ENCODE data around the gene HPCAL4. TPM values are rescaled to one million over a fixed set of nuclear protein-coding genes. Genes with fewer than 3 reads are reported as not detected.

Gene HPCAL4
- polyA plus RNA-seq, 1 experiment: not detected

GRCh38 chr1:39628807-39629350 lies 62.4 kb downstream of the HPCAL4 start:
- Histone ChIP-seq H3K36me3 (ENCODE audit: control insufficient read depth, insufficient read depth, low read length) (no peaks in the 10 kb centered on the region), H3K27me3 (ENCODE audit: control insufficient read depth, insufficient read depth, low read length) (peaks cover 7% of the 10 kb centered on the region; the same call in 1 of the 2 replicates), H3K4me3 (ENCODE audit: low read depth, low read length) (no peak overlapping the region)
- no peak for DNase-seq (ENCODE audit: low read depth)
- ChIA-PET CTCF (interaction anchor here (1.3 kb wide), 1 partner anchor 24 kb away, joined by 7 read pairs; no protein-coding TSS in a partner anchor), POLR2A (no interaction called here)
- TF ChIP-seq CTCF (IDR thresholded peaks at IDR 0.05; ENCODE audit: insufficient read depth, low read depth, low read length): no peak

Small RNAs within 50 kb of the gene (small RNA-seq; reads per million reads assigned to genes)
- not detected for gene RNU7-121P (ENCODE audit: insufficient read length, low read depth, low replicate concordance)

Other genes starting within 250 kb of the HPCAL4 start
- 0.05 TPM in 1 of 2 replicates, not detected in the other for gene BMP8A, start 199.8 kb downstream of the HPCAL4 start, polyA plus RNA-seq (2011; rRNA removed)
- 62.2 and 69.4 TPM in 2 replicates for gene PABPC4, start 114.6 kb downstream of the HPCAL4 start, polyA plus RNA-seq (2011; rRNA removed)
- 0.16 and 0.50 TPM in 2 replicates for gene HEYL, start 51.8 kb downstream of the HPCAL4 start, polyA plus RNA-seq (2011; rRNA removed)
- not detected in 2 replicates for gene NT5C1A, start 19.3 kb downstream of the HPCAL4 start, polyA plus RNA-seq (2011; rRNA removed)
- 66.1 and 89.6 TPM in 2 replicates for gene PPIE, start 47.4 kb upstream of the HPCAL4 start, polyA plus RNA-seq (2011; rRNA removed)
- gene OXCT2, start 79.9 kb upstream of the HPCAL4 start, polyA plus RNA-seq (2011; rRNA removed): 0.53 and 1.2 TPM in 2 replicates
- 0.01 TPM in 2 replicates for gene BMP8B, start 97.4 kb upstream of the HPCAL4 start, polyA plus RNA-seq (2011; rRNA removed)
- 12.7 and 21.4 TPM in 2 replicates for gene TRIT1, start 192.1 kb upstream of the HPCAL4 start, polyA plus RNA-seq (2011; rRNA removed)
- gene MYCL, start 210.5 kb upstream of the HPCAL4 start, polyA plus RNA-seq (2011; rRNA removed): 0.22 TPM in 2 replicates

All from BJ (cell line).